Endothelial cell of umbilical vein (primary cell): ENCODE results near the gene ST6GAL2.

Experiments used
- EZH2 ChIP-seq: IDR thresholded peaks from 2 replicates; pipeline ENCODE4 v1.6.1; 2012; ENCODE audit warnings: borderline replicate concordance, low read depth, mild to moderate bottlenecking, moderate library complexity, low read length, inconsistent platforms; ENCODE audit not compliant: severe bottlenecking
- POLR2A ChIP-seq: IDR thresholded peaks from 2 replicates; pipeline ENCODE4 v1.6.1; 2012; ENCODE audit warnings: low read depth, mild to moderate bottlenecking, control low read depth, low read length
- TF ChIP-seq, protein P1 (sequence below), 2 donors: IDR thresholded peaks; 1 replicate in 1 of 2; 2 replicates in 1 of 2; pipeline ENCODE4 v1.5.1; 2011; ENCODE audit warnings: low read length in 2 of 2, mild to moderate bottlenecking in 2 of 2, moderate library complexity in 2 of 2, control low read depth in 1 of 2, inconsistent platforms in 1 of 2, low read depth in 1 of 2; ENCODE audit not compliant: insufficient read depth in 1 of 2; ENCODE audit errors: extremely low read depth in 1 of 2

GRCh38 chr2:106878206-106878605, 7.8 kb downstream of the ST6GAL2 start:
- TF ChIP-seq POLR2A (no peak), EZH2 (no peak)
- TF ChIP-seq, protein P1, sequence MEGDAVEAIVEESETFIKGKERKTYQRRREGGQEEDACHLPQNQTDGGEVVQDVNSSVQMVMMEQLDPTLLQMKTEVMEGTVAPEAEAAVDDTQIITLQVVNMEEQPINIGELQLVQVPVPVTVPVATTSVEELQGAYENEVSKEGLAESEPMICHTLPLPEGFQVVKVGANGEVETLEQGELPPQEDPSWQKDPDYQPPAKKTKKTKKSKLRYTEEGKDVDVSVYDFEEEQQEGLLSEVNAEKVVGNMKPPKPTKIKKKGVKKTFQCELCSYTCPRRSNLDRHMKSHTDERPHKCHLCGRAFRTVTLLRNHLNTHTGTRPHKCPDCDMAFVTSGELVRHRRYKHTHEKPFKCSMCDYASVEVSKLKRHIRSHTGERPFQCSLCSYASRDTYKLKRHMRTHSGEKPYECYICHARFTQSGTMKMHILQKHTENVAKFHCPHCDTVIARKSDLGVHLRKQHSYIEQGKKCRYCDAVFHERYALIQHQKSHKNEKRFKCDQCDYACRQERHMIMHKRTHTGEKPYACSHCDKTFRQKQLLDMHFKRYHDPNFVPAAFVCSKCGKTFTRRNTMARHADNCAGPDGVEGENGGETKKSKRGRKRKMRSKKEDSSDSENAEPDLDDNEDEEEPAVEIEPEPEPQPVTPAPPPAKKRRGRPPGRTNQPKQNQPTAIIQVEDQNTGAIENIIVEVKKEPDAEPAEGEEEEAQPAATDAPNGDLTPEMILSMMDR (IDR thresholded peaks at IDR 0.05; ENCODE audit: extremely low read depth in 1 of 2, insufficient read depth in 1 of 2, low read depth in 1 of 2, low read length in 2 of 2), result no peak
